B cell (primary cell): ENCODE results near the gene PCBP1. TPM values are rescaled to one million over a fixed set of nuclear protein-coding genes. Genes with fewer than 3 reads are reported as not detected.

Source experiments
- ATAC-seq: fragments of 200-7000 bp; cut with Tn5 transposase; one replicate; pipeline ENCODE4 v1.10.0; 2021; ENCODE audit warnings: low read depth, mild to moderate bottlenecking, moderate number of reproducible peaks, moderate library complexity
- CTCF ChIA-PET: fragments of 350-600 bp; sonication (Branson Sonifier 250); formaldehyde crosslinking; loops from one replicate; lab custom pipeline; 2021; ENCODE audit warnings: antibody characterized with exemption, inconsistent platforms; lab: Charles Lee
- POLR2A ChIA-PET: fragments of 350-600 bp; sonication (Branson Sonifier 250); formaldehyde crosslinking; loops from one replicate; lab custom pipeline; 2021; ENCODE audit warnings: antibody characterized with exemption; lab: Charles Lee
- DNase-seq: peaks from one replicate; pipeline ENCODE4 v3.0.0; 2013
- H2AFZ ChIP-seq: 2 replicates; pipeline ENCODE4 v1.6.1; 2012; ENCODE audit warnings: mild to moderate bottlenecking, low read depth, low read length; ENCODE audit not compliant: insufficient read depth, poor library complexity, severe bottlenecking
- H3K27ac ChIP-seq, 2 donors: 1 replicate in 1 of 2; 2 replicates in 1 of 2; pipeline ENCODE4 v1.5.1; 2012 to 2013; ENCODE audit warnings: low read length in 2 of 2, mild to moderate bottlenecking in 2 of 2, moderate library complexity in 1 of 2
- H3K27me3 ChIP-seq, 4 experiments: fragments of 200-600 bp in 1 of 4; sonication (generic) in 1 of 4; replicated peaks in 1 of 4; 1 replicate in 2 of 4; 2 replicates in 2 of 4; pipeline versions ENCODE4 v1.6.1 to v1.7.0; 2013 to 2016; ENCODE audit warnings: low read length in 3 of 4, mild to moderate bottlenecking in 2 of 4, mixed read lengths in 1 of 4, moderate library complexity in 1 of 4; ENCODE audit not compliant: insufficient read depth in 4 of 4, control insufficient read depth in 3 of 4; ENCODE audit errors: control extremely low read depth in 1 of 4
- H3K36me3 ChIP-seq, 2 experiments: replicated peaks in 1 of 2; 1 replicate in 1 of 2; 2 replicates in 1 of 2; pipeline versions ENCODE4 v1.6.1 to v1.7.1; 2013; ENCODE audit warnings: low read length in 1 of 2; ENCODE audit not compliant: insufficient read depth in 2 of 2, control insufficient read depth in 1 of 2; ENCODE audit errors: control extremely low read depth in 1 of 2, extremely low read depth in 1 of 2
- H3K4me1 ChIP-seq, 2 donors: fragments of 200-600 bp in 1 of 2; sonication (generic) in 1 of 2; 1 replicate in 1 of 2; 2 replicates in 1 of 2; pipeline versions ENCODE4 v1.5.1 to v1.6.1; 2013 to 2017; ENCODE audit warnings: low read length in 2 of 2; ENCODE audit not compliant: control insufficient read depth in 2 of 2, insufficient read depth in 2 of 2
- H3K4me2 ChIP-seq: replicated peaks from 2 replicates; pipeline ENCODE3; 2012; ENCODE audit warnings: mild to moderate bottlenecking, low read depth, low read length; ENCODE audit not compliant: poor library complexity, severe bottlenecking
- H3K4me3 ChIP-seq, 5 experiments: fragments of 200-600 bp in 1 of 5; sonication (generic) in 1 of 5; 1 replicate in 3 of 5; 2 replicates in 2 of 5; pipeline versions ENCODE4 v1.5.1 to v1.7.0; 2011 to 2016; ENCODE audit warnings: low read length in 4 of 5, mild to moderate bottlenecking in 4 of 5, low read depth in 2 of 5, control low read depth in 1 of 5, moderate library complexity in 1 of 5; ENCODE audit not compliant: insufficient read depth in 1 of 5; ENCODE audit errors: control extremely low read depth in 1 of 5, extremely low read depth in 1 of 5
- H3K79me2 ChIP-seq: fragments of 200-600 bp; sonication (generic); one replicate; pipeline ENCODE4 v1.6.0; 2016; ENCODE audit warnings: low read length; ENCODE audit not compliant: control insufficient read depth, insufficient read depth
- H3K9ac ChIP-seq: fragments of 200-600 bp; sonication (generic); 2 replicates; pipeline ENCODE4 v1.6.1; 2017; ENCODE audit warnings: mild to moderate bottlenecking, low read length, moderate library complexity
- H3K9me3 ChIP-seq, 3 donors: one replicate each; pipeline versions ENCODE4 v1.6.1 to v1.7.1; 2013; ENCODE audit warnings: low read length in 2 of 3; ENCODE audit not compliant: control insufficient read depth in 2 of 3, insufficient read depth in 1 of 3; ENCODE audit errors: control extremely low read depth in 1 of 3
- H4K20me1 ChIP-seq: 2 replicates; pipeline ENCODE4 v1.6.0; 2012; ENCODE audit warnings: mild to moderate bottlenecking, low read length; ENCODE audit not compliant: insufficient read depth, control insufficient read depth, poor library complexity, severe bottlenecking
- H3K27ac Mint-ChIP-seq: one replicate; pipeline ENCODE4 v1.8.0; 2021; ENCODE audit warnings: mixed read lengths
- H3K27me3 Mint-ChIP-seq: one replicate; pipeline ENCODE4 v1.8.0; 2021; ENCODE audit warnings: mixed read lengths
- H3K4me1 Mint-ChIP-seq: one replicate; pipeline ENCODE4 v1.8.0; 2021; ENCODE audit warnings: mixed read lengths
- H3K4me3 Mint-ChIP-seq: one replicate; pipeline ENCODE4 v1.8.0; 2021; ENCODE audit warnings: mixed read lengths
- H3K9me3 Mint-ChIP-seq: one replicate; pipeline ENCODE4 v1.8.0; 2022; ENCODE audit warnings: mixed read lengths; ENCODE audit not compliant: insufficient read depth
- CTCF ChIP-seq: fragments of 200-600 bp; IDR thresholded peaks from one replicate; pipeline ENCODE4 v1.8.0; 2022; ENCODE audit warnings: antibody characterized with exemption, mild to moderate bottlenecking
- EZH2 ChIP-seq: IDR thresholded peaks from 2 replicates; pipeline ENCODE4 v1.6.1; 2012; ENCODE audit warnings: borderline replicate concordance, low read depth, mild to moderate bottlenecking, moderate library complexity, low read length; ENCODE audit not compliant: insufficient read depth, poor library complexity, severe bottlenecking
- WGBS: methylation state at CpG from one replicate; pipeline ENCODE4 v1.1.5; 2013; ENCODE audit warnings: missing lambda C conversion rate; ENCODE audit not compliant: insufficient coverage; 5-methylcytosine and 5-hydroxymethylcytosine counted together
- intact Hi-C: fragments of 100-400 bp; cut with micrococcal nuclease; formaldehyde crosslinking; loops from one replicate; pipeline ENCODE4 v1.10.0; 2022
- polyA plus RNA-seq: library from polyadenylated mRNA; depleted of rRNA; stranded (reverse); fragments of >200 nt; gene quantifications from 2 replicates; pipeline ENCODE4 v1.2.3, GENCODE V29; 2012
- total RNA-seq, 2 donors: library from RNA; stranded (reverse); fragments of 120-200 nt in 1 of 2; gene quantifications; 1 replicate in 1 of 2; 2 replicates in 1 of 2; pipeline versions ENCODE4 v1.2.3 to v1.2.4, GENCODE V29; 2013 to 2022

PCBP1 gene
- total and polyA plus RNA-seq, 2 donors (not counting 1 experiment from before 2014, with no cell fraction given): 172 to 327 TPM

GRCh38 chr2:70113359-70114070 is 26.2 kb downstream of the PCBP1 start:
- H3K27ac Mint-ChIP-seq: no peak overlapping the region

More at GRCh38 chr2:70113359-70114070, 26.2 kb downstream of the PCBP1 start:
- Mint-ChIP-seq H3K4me3 (no peak overlapping the region), H3K4me1 (peaks cover 36% of the 10 kb centered on the region), H3K27me3 (no peaks in the 10 kb centered on the region), H3K9me3 (no peaks in the 10 kb centered on the region)
- Histone ChIP-seq H3K4me1 (peaks cover 14 to 35% of the 10 kb centered on the region in 2 donors), H3K79me2 (no peaks in the 10 kb centered on the region), H3K36me3 (no peaks in the 10 kb centered on the region), H3K9ac (no peak overlapping the region), H3K4me2 (no peak overlapping the region), H3K27me3 (no peaks in the 10 kb centered on the region), H3K4me3 (no peak overlapping the region), H3K27ac (no peak overlapping the region), H3K9me3 (no peaks in the 10 kb centered on the region), H4K20me1 (no peaks in the 10 kb centered on the region), H2AFZ (no peak overlapping the region)
- DNase-seq (no peak), ATAC-seq (no peak)
- intact Hi-C loops: no loop called here
- TF ChIP-seq EZH2 (no peak), CTCF (no peak)
- ChIA-PET POLR2A (interaction anchor here (0.5 to 1.0 kb wide), 5 partner anchors 7 to 68 kb away, joined by 3 to 10 read pairs (median 4); no protein-coding TSS in a partner anchor), CTCF (interaction anchor here (0.5 kb wide), 1 partner anchor 697 kb away, joined by 3 read pairs; no protein-coding TSS in a partner anchor)
- 100% methylated on average over 4 of the region's 4 CpGs for WGBS
